ENCODE results near the gene JADE2.

- TF ChIP-seq CTCF (IDR thresholded peaks at IDR 0.05; ENCODE audit: low read length): no peak
- no peak for TF ChIP-seq EZH2 (IDR thresholded peaks at IDR 0.05; ENCODE audit: borderline replicate concordance, low read length)
Observed at GRCh38 chr5:134582281-134582680, 56.8 kb downstream of the JADE2 start.

All from OCI-LY1 (cell line).